8988T (cell line): Measurements from ENCODE around the gene GON4L.
"Not testable (repeated sequence)": the region's sequence is repeated elsewhere in the genome, so short reads cannot be mapped to it uniquely, and the experiment has no call there.

Source experiments
- DNase-seq: peaks from one replicate; pipeline ENCODE4 v3.0.0; 2011

GON4L gene

DNA sequence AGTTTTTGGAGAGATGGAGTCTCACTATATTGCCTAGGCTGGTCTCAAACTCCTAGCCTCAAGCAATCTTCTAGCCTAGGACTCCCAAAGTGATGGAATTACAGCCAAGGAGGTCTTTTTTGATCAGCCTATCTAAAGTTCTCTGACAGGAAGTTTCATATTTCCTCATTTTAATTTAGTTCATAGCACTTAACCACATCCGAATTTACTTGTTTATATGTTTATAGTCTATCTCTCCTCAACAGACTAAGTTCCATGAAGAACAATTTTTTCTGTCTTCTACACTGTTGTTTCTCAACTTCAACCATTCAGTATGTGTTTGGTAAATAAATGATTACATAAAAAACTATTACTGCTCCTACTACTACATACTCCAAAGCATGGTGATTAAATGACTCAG lies 47.9 kb downstream of the GON4L start:
- no peak for DNase-seq

DNA sequence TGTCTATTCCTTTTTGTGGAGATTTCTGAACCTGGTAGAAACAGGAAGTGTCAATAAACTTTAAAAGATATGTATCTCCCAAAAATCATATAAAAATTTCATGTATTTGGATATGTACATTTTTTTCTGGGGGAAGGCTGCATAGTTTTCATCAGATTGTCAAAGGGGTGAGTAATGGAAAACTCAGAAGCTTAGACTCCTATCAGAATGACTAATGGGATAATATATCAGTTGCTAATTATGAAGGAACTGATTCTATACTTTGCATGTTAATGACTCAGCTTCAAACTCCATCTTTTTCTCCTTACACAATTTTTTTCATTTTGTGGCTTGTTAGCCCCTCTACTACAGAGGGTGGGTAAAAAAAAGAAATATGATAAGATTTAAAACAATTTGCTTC lies 55.9 kb downstream of the GON4L start:
- DNase-seq = no peak

DNA sequence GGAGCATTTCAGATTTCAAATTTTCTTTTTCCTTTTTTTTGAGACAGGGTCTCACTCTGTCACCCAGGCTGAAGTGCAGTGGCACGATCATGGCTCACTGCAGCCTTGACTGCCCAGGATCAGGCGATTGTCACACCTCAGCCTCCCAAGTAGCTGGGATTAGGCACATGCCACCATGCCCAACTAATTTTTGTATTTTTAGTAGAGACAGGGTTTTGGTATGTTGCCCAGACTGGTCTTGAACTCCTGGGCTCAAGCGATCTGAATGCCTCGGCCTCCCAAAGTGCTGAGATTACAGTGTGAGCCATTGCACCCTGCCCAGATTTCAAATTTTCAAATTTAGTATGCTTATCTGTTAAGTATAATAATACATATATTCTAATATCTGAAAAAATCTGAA lies 61.4 kb downstream of the GON4L start:
- DNase-seq = not testable (repeated sequence)

- no peak for DNase-seq
Measured at GRCh38 chr1:155794605-155795245, 62.3 kb downstream of the GON4L start.

GRCh38 chr1:155793213-155793612 lies 63.8 kb downstream of the GON4L start:
- DNase-seq = no peak

DNA sequence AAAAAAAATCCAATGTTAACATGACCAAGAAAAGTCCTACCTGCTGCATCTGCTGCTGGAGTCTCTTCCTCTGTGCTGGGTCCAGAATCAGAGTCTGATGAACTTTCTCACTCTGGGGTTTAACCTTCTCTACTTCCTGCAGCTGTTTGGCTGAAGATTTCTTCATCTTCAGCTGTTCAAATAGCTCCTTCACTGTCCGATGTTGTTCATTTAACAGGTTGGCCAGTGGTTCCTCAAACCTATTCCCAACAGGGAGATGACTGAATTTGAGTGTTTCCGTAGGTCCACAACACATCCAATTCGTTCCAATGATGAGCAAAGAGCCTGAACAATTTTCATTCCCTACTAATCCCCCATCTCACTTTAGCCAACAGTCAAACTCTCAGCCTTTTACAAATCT lies 79.4 kb downstream of the GON4L start:
- DNase-seq = no peak

DNA sequence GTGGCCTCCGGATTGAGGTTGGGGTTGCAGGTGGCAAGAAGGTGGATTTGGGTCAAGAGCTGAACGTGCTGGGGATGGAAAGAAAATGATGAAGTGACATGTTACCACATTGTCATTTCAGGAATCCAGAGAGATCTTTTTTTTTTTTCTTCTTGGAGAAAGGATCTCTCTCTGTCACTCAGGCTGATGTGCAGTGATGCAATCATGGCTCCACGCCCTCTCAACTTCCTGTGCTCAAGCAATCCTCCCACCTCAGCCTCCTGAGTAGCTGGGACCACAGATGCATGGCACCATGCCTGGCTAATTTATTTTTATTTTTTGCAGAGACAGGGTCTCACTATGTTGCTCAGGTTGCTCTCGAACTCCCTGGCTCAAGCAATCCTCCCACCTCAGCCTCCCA lies 80.6 kb downstream of the GON4L start:
- no peak for DNase-seq

DNA sequence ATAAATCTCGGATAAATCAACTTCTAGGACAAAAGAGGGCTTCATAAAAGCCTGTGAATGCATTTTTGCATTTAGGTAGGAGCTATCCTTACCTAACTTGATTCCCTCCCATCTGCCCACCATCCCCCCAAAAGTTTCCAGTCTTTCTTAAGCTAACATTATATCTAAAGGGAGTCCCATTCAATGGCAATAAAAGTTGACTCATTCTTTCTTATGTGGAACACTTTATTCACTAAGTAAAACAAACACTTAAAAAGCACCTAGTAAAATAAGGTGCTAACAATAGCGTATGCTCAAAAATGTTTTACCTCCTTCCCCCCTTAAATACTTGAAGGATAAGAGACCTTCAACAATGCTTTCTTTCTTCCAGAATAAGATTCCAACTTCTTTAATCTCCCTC lies 83.8 kb downstream of the GON4L start:
- no peak for DNase-seq

DNA sequence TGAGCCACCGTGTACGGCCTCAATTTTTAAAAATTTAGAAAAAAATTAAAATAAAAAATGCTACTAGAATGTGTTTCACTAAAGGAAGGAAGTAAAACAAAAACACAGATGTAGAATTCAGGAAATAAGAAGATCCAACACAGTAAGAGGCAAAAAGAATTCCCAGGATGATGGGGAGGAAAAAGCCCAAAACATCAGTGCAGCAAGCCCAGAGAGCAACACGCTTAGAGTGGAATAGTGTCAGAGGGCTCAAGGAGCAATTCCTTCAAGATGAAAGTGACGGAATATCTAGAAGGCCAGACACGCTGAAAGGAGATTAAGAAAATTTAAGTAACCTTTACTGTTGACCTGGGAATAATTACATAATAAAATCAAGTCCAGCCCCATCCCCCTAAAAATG lies 87.8 kb downstream of the GON4L start:
- no peak for DNase-seq

- DNase-seq = not testable (repeated sequence)
Measured at GRCh38 chr1:155767399-155767989, 89.5 kb downstream of the GON4L start.

GRCh38 chr1:155763989-155764388 lies 93.0 kb downstream of the GON4L start:
- not testable (repeated sequence) for DNase-seq

GRCh38 chr1:155763090-155763815 lies 93.8 kb downstream of the GON4L start:
- DNase-seq = not testable (repeated sequence)

DNA sequence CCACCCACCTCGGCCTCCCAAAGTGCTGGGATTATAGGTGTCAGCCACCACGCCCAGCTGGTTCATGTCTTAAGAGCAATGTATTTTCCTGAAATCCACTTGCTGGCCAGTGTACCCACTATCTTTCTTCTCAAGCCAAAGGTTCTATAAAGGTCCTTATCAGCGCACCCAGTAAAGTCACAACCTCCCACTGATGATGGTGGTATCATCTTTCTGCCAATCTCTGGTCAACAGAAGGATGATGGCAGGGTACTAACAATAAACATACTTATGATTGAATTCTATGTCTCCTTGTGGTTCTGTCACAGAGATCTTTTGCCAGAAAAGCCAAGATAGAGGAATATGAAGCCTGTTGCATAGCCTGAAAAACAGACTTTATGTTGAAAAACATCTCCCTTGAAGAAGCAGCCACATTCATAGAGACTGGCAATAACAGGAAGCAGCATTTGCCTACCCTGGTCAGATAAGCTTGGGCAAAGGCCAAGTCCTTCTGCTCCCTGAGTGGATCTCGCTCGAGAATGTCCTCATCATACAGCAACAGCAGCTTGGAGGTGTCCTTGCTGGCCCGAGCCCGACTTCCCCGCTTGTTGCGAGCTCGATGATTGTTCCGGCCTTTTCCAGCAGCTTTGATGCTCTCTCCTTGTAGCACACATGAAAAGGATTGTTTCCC lies 95.1 kb downstream of the GON4L start:
- no peak for DNase-seq

DNA sequence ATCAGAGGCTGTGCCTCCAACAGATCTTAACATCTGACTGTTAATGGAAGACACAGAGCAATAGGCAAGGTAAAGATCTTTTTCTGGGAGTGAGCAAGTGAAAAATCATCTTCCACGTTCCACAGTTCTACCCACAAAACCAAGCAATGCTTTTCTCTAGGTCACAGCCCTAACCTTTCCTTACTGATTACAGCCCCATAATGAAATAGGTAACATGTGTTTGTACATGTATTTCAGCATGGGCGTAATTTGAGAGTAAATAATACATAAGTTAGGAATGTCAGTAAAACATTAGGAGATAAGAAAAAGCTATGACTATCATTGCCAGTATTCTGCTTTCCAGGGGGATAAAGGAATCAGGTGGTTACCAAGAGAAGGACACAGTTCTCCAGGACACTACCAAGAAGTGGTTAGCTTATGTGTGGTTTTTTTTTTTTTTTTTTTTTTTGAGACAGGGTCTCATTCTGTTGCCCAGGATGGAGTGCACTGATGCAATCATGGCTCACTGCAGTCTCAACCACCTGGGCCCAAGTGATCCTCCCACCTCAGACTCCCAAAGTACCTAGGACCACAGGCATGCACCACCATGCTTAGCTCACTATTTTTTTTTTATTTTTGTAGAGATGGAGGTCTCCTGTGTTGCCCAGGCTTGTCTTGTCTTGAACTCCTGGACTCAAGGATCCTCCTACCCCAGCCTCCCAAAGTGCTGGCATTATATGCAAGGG lies 96.1 kb downstream of the GON4L start:
- DNase-seq = no peak

GRCh38 chr1:155759966-155760630 lies 96.9 kb downstream of the GON4L start:
- DNase-seq = no peak

DNA sequence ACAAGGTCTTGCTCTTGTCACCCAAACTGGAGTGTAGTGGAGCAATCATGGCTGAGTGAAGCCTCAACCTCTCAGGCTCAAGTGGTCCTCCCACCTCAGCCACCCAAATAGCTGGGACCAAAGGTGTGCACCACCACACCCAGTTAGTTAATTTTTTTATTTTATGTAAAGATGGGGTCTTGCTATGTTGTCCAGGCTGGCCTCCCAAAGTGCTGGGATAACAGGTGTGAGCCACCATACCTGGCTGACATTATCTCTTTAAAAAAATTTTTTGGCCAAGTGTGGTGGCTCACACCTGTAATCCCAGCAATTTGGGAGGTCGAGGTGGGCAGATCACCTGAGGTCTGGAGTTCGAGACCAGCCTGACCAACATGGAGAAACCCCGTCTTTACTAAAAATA lies 98.0 kb downstream of the GON4L start:
- not testable (repeated sequence) for DNase-seq

DNA sequence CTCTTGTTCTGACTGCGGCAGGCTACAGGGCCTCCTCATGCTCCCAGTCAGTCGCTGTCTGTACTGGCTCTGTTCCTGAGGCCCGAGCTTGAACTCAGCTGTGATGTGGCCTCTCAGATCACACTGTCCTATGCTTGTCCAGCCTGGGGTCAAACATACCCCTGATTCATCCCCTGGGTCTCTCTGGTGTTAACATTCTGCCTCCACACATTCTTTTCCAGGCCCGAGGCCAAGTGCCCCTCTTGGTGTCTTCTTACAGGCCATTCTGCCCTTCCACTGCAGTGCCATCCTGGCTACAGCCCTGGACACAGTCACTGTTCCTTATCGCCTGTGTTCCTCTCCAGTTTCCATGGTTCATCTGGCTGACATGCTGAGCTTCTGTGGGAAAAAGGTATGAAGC lies 108.9 kb downstream of the GON4L start:
- not testable (repeated sequence) for DNase-seq

- DNase-seq = not testable (repeated sequence)
Measured at GRCh38 chr1:155747586-155747985, 109.4 kb downstream of the GON4L start.

DNA sequence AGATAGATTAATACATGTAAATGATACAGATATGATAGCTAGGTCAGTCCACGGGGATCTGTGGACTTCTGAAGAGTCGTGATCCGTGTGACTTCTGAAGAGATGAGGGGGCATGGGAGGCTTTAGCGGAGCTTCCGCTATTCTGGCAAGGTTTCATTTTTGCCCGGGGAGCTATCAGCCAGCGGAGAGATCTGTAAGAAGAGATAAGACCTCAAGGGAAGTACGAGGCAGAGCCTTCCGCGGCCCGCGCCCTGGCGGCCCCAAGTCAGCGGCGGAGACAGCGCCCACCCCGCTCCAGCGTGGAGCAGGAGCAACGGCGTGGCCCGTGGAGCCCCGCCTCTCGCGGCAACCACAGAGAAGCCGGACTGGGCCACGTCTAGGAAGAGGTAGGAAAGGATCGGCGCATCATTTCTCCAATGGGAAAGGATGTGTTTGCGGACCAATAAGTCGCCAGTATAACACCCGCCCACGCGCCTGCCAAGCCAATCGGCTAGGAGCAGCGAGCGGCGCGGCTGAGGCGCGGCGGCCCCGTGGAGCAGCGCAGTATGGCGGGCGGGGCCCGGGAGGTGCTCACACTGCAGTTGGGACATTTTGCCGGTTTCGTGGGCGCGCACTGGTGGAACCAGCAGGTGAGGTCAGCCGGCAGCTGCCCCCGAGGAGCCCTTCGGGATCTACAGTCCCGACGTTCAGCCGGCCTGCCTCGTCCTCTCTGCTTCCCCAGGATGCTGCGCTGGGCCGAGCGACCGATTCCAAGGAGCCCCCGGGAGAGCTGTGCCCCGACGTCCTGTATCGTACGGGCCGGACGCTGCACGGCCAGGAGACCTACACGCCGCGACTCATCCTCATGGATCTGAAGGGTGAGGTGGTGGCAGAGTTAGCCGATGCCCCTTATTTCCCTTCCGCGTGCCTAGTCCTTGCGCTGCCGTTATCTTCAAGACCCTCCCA lies 111.5 kb downstream of the GON4L start:
- peak; percentile 30 for DNase-seq

GRCh38 chr1:155744711-155745283 lies 112.2 kb downstream of the GON4L start:
- no peak for DNase-seq

- DNase-seq = no peak
Measured at GRCh38 chr1:155741908-155742307, 115.1 kb downstream of the GON4L start.
